GM12801 (cell line): Measurements from ENCODE around the gene ACAN.

Experiments
- CTCF ChIP-seq: IDR thresholded peaks from one replicate; pipeline ENCODE4 v1.5.1; 2011; ENCODE audit warnings: control low read depth; ENCODE audit not compliant: insufficient read length; ENCODE audit errors: extremely low read depth

Gene ACAN

GRCh38 chr15:88842156-88842555, 38.9 kb downstream of the ACAN start:
- TF ChIP-seq CTCF = no peak

GRCh38 chr15:88843334-88843733, 40.1 kb downstream of the ACAN start:
- no peak for TF ChIP-seq CTCF

GRCh38 chr15:88844749-88845386, 41.6 kb downstream of the ACAN start:
- no peak for TF ChIP-seq CTCF

- TF ChIP-seq CTCF = no peak
These were observed 42.4 kb downstream of the ACAN start for GRCh38 chr15:88845616-88846015.

- TF ChIP-seq CTCF = no peak
These were observed 43.9 kb downstream of the ACAN start for GRCh38 chr15:88847144-88847543.

- no peak for TF ChIP-seq CTCF
These were observed 45.0 kb downstream of the ACAN start for GRCh38 chr15:88848203-88848602.

- no peak for TF ChIP-seq CTCF
These were observed 46.3 kb downstream of the ACAN start for GRCh38 chr15:88849376-88850072.
